HFFc6 (cell line): Measurements from ENCODE around the gene SMIM28. TPM values are rescaled to one million over a fixed set of nuclear protein-coding genes. Genes with fewer than 3 reads are reported as not detected.
"Not testable (repeated sequence)": the region's sequence is repeated elsewhere in the genome, so short reads cannot be mapped to it uniquely, and the experiment has no call there.

Experiments
- DNase-seq: peaks from one replicate; pipeline ENCODE4 v3.0.0-alpha.2; 2018
- H3K27ac Mint-ChIP-seq: 2 replicates; pipeline ENCODE4 v1.8.0; 2020; ENCODE audit warnings: mild to moderate bottlenecking, mixed read lengths
- H3K27me3 Mint-ChIP-seq: 2 replicates; pipeline ENCODE4 v1.8.0; 2021; ENCODE audit warnings: mild to moderate bottlenecking, moderate library complexity, mixed read lengths; ENCODE audit not compliant: insufficient read depth
- H3K36me3 Mint-ChIP-seq: 2 replicates; pipeline ENCODE4 v1.8.0; 2021; ENCODE audit warnings: low read depth, mixed read lengths
- H3K4me1 Mint-ChIP-seq: 2 replicates; pipeline ENCODE4 v1.8.0; 2020; ENCODE audit warnings: low read depth, mixed read lengths
- H3K4me3 Mint-ChIP-seq: 2 replicates; pipeline ENCODE4 v1.8.0; 2020; ENCODE audit warnings: mild to moderate bottlenecking, moderate library complexity, mixed read lengths
- H3K9me3 Mint-ChIP-seq: 2 replicates; pipeline ENCODE4 v1.8.0; 2020; ENCODE audit warnings: mild to moderate bottlenecking, mixed read lengths
- CTCF ChIP-seq: fragments of 200-600 bp; sonication (generic); IDR thresholded peaks from 2 replicates; pipeline ENCODE4 v1.5.0; 2021; ENCODE audit warnings: antibody characterized with exemption, mild to moderate bottlenecking
- total RNA-seq, 6 experiments: library from RNA; stranded (reverse); fragmentation: NEBNext Ultra II Directional; extraction: Animal tissue kit (Norgen Biotek cat#: 25700); gene quantifications; 2 replicates in 1 of 6; 3 replicates in 5 of 6; pipeline ENCODE4 v1.2.3, GENCODE V29; 2021

Gene SMIM28
- total RNA-seq, 6 experiments from 2014 or later = not detected

- Mint-ChIP-seq H3K4me1 (no peaks in the 10 kb centered on the region), H3K4me3 (no peak overlapping the region), H3K36me3 (no peaks in the 10 kb centered on the region), H3K27ac (no peak overlapping the region), H3K9me3 (no peaks in the 10 kb centered on the region), H3K27me3 (peaks cover 5% of the 10 kb centered on the region; the same call in 1 of the 2 replicates)
- no peak for DNase-seq
- no peak for TF ChIP-seq CTCF
These were observed 32.0 kb upstream of the SMIM28 start for GRCh38 chr6:138345565-138346285.

GRCh38 chr6:138346302-138347195 lies 31.2 kb upstream of the SMIM28 start:
- no peak for DNase-seq
- H3K27ac Mint-ChIP-seq = no peak overlapping the region
- H3K27me3 Mint-ChIP-seq = peaks cover 5% of the 10 kb centered on the region; the same call in 1 of the 2 replicates
- no peak overlapping the region for H3K4me3 Mint-ChIP-seq
- H3K9me3 Mint-ChIP-seq = no peaks in the 10 kb centered on the region
- TF ChIP-seq CTCF = no peak
- H3K36me3 Mint-ChIP-seq = no peaks in the 10 kb centered on the region
- no peaks in the 10 kb centered on the region for H3K4me1 Mint-ChIP-seq

GRCh38 chr6:138347864-138348263 lies 29.8 kb upstream of the SMIM28 start:
- Mint-ChIP-seq H3K36me3 (no peaks in the 10 kb centered on the region), H3K27me3 (peaks cover 5% of the 10 kb centered on the region; the same call in 1 of the 2 replicates), H3K4me1 (no peaks in the 10 kb centered on the region), H3K9me3 (no peaks in the 10 kb centered on the region), H3K27ac (no peak overlapping the region), H3K4me3 (no peak overlapping the region)
- no peak for TF ChIP-seq CTCF
- DNase-seq = no peak

GRCh38 chr6:138349891-138350290 lies 27.8 kb upstream of the SMIM28 start:
- no peak for TF ChIP-seq CTCF
- H3K27me3 Mint-ChIP-seq = peaks cover 9% of the 10 kb centered on the region
- no peak overlapping the region for H3K4me3 Mint-ChIP-seq
- H3K36me3 Mint-ChIP-seq = no peaks in the 10 kb centered on the region
- no peaks in the 10 kb centered on the region for H3K9me3 Mint-ChIP-seq
- no peak for DNase-seq
- no peak overlapping the region for H3K27ac Mint-ChIP-seq
- H3K4me1 Mint-ChIP-seq = no peaks in the 10 kb centered on the region

GRCh38 chr6:138357928-138358327 lies 19.8 kb upstream of the SMIM28 start:
- Mint-ChIP-seq H3K4me3 (no peak overlapping the region), H3K27me3 (peaks cover 5% of the 10 kb centered on the region), H3K27ac (no peak overlapping the region), H3K4me1 (no peaks in the 10 kb centered on the region), H3K9me3 (no peaks in the 10 kb centered on the region), H3K36me3 (no peaks in the 10 kb centered on the region)
- DNase-seq = no peak
- no peak for TF ChIP-seq CTCF

GRCh38 chr6:138368684-138369083 lies 9.0 kb upstream of the SMIM28 start:
- H3K36me3 Mint-ChIP-seq, H3K4me1 Mint-ChIP-seq, H3K4me3 Mint-ChIP-seq, H3K9me3 Mint-ChIP-seq, H3K27ac Mint-ChIP-seq, DNase-seq, H3K27me3 Mint-ChIP-seq: not testable (repeated sequence)
